HG03159 (cell line): ENCODE measurements around the gene SMARCD1.
A peak's percentile ranks its signal among the peaks of the same experiment; 100 is the strongest.

Source experiments
- ATAC-seq: cut with Tn5 transposase; IDR thresholded peaks from one replicate; pipeline ENCODE4 v1.9.1; 2021; ENCODE audit warnings: mild to moderate bottlenecking, moderate library complexity; ENCODE audit not compliant: unreplicated experiment

Gene SMARCD1

DNA sequence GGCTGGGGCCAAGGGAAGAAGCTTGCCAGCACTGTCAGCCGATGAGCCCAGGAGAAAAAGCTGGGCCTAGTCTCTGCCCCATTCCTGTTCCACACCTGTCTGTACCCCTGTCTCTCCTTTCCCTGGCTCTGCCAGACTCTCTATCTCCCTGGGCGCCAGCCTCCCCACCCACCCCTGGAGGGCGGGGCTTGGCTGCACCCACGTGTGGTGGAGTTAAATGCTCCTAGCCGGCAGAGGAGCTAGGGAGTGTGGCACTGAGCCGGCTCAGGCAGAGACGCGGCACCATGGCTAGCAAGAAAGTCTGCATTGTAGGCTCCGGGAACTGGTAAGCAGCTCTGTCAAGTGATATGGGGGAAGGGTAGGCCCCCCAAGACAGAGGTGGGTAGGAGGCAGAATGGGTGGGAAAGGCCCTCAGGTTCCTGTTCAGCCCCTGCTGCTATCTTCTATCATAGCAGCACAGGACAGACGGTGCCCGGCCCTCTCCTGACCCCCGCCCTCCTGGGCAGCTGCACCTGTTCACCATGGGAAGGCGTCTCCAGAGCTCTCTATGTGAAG is 18.7 kb downstream of the SMARCD1 start, which contains the start of gene GPD1:
GPD1 (plus strand) TSS at position 242 of the 555 bp plus-strand sequence; CDS start at position 285, 43 bp downstream.
- no peak for ATAC-seq

GRCh38 chr12:50104417-50105366 is 19.6 kb downstream of the SMARCD1 start:
- ATAC-seq = no peak

DNA sequence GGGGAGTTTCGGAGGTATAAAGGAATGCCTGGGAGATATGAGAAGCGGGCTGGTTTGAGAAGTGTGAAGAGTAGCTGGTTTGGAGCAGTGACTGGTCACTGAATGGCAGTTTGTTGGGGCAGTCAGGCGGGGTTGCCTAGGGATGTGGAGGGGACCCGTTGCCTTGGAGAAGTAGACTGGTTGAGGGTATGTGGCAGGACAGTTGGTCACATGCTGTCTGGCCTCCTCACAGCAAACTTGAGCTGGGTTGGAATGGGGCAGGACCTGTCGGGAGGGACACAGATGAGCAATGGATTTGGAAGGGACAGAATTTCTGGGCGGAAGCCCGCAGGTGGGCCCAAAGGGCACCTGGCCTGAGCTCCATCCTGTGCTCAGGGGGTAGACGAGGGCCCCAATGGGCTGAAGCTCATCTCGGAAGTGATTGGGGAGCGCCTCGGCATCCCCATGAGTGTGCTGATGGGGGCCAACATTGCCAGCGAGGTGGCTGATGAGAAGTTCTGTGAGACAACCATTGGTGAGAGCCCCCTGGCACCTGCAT is 20.8 kb downstream of the SMARCD1 start:
- ATAC-seq = no peak

DNA sequence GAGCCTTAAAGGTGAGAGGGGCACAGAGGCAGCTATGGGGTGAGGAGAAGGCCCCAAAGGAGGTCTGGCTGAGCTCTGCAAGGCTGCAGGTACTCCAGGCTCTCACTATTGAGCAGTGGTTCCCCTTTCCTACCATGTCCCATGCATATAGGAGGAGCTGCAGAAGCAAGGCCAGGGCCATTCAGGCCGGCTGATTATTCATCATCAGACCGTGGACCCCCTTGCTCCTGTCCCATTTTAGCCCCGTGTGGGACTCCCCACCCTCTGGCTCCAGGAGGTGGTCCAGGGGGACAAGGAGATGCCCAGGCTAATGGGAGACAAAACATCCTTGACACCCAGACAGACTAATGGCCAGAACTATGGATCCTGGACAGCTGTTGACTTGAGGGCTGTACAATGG is 21.8 kb downstream of the SMARCD1 start:
- no peak for ATAC-seq

- no peak for ATAC-seq
Measured at GRCh38 chr12:50107416-50108268, 22.5 kb downstream of the SMARCD1 start.

DNA sequence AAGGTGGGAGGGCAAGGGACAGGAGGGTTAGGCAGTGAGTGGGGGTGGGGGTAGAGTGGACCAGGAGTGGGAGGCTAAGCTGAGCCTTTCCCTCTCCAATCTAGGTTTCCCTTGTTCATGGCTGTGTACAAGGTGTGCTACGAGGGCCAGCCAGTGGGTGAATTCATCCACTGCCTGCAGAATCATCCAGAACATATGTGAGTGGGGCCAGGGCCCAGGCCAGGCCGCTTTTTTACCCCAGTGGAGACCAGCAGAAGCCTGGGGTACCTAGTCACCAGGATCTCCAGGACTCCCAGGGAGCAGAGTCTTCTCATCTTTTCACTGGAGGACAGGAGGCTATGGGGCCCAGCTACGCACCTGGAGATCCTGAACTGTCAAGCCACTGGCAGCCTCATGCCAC is 24.2 kb downstream of the SMARCD1 start:
- no peak for ATAC-seq

- no peak for ATAC-seq
Measured at GRCh38 chr12:50110127-50110761, 25.1 kb downstream of the SMARCD1 start.

DNA sequence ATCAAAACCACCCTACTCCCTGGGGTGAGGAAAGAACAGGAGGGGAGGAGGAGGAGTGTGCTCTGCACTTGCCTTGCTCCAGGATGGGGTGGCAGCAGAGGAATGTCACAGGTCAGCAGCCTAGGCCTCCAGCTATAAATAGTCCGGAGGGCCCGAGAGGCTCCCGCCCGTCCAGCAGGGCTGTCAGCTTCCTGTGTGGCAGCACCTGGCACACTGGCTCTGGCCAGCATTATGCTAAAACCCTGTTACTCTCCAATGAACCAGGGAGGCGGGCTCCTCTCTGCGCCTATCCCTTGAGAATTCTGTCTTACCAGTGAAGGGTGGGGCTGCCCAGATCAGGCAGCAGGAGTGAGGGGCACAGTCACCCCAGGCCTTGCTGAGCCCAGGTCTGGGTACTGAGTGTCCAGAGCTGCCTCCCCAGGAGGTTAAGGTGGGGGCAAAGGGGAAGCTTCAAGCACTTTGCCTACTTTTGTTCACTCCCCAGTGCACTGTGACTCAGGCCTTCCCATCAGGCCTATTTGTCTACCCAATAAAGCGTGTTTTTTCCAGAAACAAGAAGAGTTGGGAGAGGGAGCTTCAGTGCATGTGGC is 25.7 kb downstream of the SMARCD1 start:
- ATAC-seq = no peak

DNA sequence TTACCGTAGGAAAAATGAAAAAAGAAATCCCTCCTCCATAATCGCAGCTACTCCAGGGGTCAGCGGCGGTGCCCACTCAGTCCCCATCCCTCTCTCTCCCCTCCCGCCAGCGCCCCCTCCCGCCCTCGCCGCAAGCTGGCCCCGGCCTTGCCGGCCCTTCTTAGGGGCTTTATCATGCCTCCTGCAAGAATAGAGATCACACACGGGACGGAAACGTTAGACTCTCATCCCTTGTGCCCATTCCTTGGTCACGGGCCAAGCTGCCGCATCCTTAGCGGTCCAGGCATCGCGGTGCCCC is 26.2 kb downstream of the SMARCD1 start:
- no peak for ATAC-seq

DNA sequence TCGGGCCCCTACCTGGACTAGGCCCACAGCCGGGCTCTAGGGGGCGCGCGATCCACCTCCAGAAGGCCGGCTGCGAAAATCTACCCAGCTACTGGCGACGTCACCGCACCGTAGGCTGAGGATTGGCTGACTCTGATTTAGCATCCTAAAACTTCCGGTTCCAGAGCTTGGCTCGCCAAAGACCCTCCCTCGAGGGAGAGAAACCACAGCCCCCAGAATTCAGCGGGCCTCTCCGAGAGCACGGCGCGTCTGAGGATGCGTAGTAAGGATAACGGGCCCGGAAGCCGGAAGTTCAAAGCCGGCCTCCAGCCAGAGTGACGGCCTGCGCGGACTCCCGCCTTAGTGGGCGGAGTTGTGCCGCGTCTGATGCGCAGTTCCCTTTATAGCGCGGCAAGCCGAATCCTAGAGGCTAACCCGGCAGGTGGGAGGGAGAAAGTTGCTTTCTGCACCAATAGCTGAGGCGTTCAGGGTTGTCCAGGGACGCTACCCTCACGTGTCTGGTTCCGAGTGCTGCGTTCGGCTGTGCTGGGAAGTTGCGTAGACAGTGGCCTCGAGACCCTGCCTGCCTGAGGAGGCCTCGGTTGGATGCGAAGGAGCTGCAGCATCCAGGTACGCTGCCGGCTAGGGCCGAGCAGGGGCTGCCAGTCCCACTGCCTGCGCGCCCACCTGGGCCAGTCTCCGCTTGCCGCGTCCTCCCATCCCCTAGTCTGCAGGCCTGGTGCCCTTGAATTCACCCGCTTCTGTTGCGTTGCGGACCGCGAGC is 26.7 kb downstream of the SMARCD1 start, which contains the start of gene COX14:
COX14 (plus strand) TSS at position 544 of the 763 bp plus-strand sequence. CDS start 7,808 bp downstream, outside the sequence.
- ATAC-seq = peak; percentile 78

DNA sequence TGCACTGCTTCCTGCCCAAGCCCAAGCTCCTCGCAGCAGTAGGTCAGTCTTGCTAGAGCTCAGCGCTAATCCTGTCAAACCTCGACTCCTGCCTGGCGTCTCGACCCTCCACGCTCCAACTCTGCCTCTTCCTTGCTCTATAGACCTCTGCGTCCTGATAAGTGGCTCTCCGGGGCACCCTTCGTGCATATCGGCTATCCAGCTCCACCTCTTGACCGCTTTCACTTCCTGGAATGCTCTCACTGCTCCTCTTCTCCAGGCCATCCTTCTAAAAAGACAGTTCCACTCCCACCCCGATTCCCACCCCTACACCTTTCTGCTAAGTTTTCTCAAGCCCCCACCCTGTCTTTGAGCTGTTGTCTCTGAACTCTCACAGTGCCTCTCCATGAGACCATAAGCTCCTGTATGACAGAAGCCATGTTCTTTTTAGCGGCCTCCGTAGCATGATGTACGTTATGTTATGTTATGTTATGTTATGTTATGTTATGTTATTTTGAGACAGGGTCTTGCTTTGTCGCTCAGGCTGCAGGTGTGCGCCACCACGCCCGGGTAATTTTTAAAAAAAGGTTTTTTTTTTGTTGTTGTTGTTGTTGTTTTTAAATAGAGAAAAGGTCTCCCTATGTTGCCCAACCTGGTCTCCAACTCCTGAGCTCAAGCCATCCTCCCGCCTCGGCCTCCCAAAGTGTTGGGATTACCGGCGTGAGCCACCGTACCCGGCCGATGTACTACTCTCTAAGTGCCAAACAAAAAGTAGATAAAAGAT is 27.5 kb downstream of the SMARCD1 start:
- no peak for ATAC-seq

- ATAC-seq = no peak
Measured at GRCh38 chr12:50117057-50117622, 32.0 kb downstream of the SMARCD1 start.

DNA sequence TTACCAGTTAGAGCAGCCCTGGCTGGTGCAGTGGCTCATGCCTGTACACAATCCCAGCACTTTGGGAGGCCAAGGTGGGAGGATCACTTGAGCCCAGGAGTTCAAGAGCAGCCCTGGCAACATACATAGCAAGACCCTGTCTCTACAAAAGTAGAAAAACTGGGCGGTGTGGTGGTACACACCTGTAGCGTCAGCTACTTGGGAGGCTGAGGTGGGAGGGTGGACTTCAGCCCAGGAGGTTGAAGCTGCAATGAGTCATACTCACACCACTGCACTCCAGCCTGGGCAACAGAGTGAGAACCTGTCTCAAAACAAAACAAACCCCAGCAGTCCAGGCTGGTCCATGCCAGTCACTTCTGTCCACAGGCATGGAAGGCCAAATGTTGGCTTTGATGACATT is 34.2 kb downstream of the SMARCD1 start:
- no peak for ATAC-seq

- ATAC-seq = no peak
Measured at GRCh38 chr12:50120521-50120920, 35.4 kb downstream of the SMARCD1 start.

DNA sequence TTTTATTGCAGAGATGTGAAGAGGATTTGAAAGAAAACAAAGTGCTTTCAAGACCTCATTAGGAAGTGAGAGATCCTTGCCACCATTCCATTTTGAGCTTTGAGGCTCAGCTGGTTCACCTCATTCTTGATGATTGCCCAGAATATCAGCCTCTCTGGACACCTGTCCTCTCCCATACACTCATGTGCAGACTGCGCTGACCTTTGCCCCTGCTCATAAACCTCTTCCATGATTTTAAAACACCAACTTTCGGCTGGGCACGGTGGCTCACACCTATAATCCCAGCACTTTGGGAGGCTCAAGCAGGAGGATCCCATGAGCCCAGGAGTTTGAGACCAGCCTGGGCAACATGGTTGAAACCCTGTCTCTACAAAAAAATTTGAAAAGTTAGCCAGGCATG is 35.8 kb downstream of the SMARCD1 start:
- no peak for ATAC-seq

- ATAC-seq = no peak
Measured at GRCh38 chr12:50121641-50122040, 36.5 kb downstream of the SMARCD1 start.

- ATAC-seq = no peak
Measured at GRCh38 chr12:50123203-50123602, 38.1 kb downstream of the SMARCD1 start.

DNA sequence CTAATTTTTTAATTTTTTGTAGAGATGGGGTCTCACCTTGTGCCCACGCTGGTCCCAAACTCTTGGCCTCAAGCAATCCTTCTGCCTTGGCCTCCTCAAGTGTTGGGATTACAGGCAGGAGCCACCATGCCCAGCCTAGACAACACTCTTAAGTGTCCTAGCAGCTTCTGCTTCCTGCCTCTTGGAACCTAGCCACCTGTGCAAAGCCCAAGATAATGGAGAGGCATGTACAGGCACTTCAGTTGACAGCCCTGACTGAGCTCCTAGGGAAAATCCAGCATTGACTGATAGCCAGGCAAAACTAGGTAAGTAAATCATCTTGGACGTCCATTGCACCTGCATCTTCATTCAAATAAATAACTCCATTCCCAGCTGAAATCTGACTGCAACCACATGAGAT is 42.4 kb downstream of the SMARCD1 start:
- ATAC-seq = no peak
